Activated T-cell treated with anti-CD3 and anti-CD28 coated beads for 4 hours (primary cell): ENCODE results near the gene RNASE7.
"Not testable (repeated sequence)": the region's sequence is repeated elsewhere in the genome, so short reads cannot be mapped to it uniquely, and the experiment has no call there.

ENCODE experiments used
- DNase-seq: peaks from one replicate; pipeline ENCODE4 v3.0.0-alpha.2; 2020

Gene RNASE7

DNA sequence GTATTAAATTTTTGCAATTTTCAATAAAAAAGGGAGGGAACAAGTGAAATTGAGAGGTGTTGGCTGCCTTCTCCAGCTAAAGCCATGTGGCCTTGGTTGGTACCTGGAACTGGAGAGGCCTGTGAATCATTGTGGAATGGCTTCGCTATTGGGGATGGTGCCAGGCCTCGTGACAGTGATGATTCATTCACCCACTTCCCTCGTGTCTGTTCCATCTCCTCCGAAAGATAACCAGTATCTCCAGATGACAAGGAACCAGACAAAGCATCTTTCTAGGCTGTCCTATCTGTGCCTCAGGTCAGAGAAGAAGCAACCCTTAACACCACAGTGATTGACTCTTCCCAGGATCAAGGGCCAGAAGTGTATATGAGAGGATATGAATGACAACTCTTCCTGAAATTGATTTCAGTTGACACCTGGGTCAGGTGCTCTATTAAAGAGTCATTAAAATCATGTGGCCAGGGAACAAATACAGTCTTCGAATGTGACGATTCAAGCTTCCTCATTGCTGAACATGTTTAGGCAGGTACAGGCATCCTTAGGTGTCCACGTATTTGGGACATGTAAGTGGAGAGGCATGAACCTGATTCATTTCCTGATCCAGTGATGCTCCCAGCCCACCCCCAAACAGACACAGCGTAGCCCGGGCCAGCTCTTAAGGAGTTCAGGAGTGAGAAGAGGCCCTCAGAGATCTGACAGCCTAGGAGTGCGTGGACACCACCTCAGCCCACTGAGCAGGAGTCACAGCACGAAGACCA, at the start of gene RNASE7:
TSS of gene RNASE7 (plus strand) at position 687 of the 758 bp plus-strand sequence. CDS start 631 bp downstream, outside the sequence.
- DNase-seq = no peak

DNA sequence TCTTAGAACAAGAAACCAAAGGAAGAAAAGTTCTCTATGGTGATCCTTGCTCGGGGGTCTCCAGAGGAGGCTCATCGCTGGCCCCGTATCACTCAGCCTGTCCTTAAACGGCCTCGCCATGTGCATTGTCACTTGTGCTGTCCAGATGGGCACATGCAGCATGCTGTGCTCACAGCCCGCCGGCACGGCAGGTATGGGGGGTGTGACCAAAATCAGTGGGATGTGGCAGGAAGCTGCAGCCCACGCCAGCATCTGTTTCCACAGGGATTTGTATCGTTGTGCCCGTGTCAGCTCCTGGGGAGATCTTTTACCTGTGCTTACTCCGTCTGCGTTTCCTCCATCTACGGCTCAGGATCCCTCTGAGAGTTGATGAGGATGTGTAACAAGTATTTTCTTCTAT, 45.6 kb upstream of the RNASE7 start:
- no peak for DNase-seq

DNA sequence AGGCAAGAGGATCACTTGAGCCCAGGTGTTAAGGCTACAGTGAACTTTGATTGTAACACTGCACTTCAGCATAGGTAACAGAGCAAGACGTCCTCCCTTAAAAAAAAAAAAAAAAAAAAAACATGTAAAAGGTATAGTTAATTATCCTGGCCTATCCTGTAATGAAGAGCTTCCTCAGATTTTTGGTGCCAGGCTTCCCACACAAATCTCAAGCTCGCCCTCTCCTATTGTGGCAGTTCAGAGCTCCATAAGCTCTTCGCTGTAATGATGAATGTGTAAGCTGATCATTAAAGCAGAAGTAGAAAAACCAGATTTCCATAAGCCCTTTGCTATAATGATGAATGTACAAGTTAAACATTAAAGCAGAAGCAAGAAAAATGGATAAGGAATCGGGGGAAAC, 45.0 kb upstream of the RNASE7 start:
- no peak for DNase-seq

- no peak for DNase-seq
Observed at GRCh38 chr14:20997564-20997963, 44.6 kb upstream of the RNASE7 start.

GRCh38 chr14:20998139-20998538, 44.0 kb upstream of the RNASE7 start:
- no peak for DNase-seq

DNA sequence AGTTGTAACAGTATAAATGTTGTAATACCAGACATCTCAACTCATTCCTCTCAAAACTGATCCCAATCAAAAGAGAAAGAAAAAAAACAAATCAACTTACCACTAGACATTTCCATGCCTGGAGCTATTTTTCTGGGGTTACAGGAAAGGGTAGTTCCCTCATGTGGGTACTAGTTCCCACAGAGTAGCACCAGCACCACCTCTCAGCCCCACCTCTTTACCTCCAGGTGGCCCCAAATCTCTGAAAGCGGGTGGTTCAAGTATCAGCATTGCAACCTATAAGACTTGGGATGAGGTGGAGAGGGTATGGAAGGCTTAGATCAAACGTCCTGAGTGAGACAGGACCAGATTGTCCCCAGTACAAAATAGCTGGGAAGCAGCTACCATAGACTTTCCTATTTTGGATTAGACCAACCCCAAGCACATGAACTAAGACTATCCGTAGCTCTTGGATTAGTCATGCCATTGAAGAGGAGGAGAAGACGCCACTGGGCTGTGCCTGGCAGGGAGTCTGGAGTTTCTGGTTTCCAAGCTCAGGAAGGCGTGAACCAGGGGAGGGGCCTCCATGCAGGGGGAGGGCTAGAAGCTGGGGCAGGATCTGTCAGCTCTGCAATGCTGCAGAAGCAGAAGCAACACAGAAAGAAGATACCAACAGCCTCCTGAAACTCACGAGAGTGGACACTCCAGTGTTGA, 43.3 kb upstream of the RNASE7 start, which contains the start of gene SLC39A2:
TSS of gene SLC39A2 (plus strand) at position 620 of the 693 bp plus-strand sequence. CDS start 154 bp downstream, outside the sequence.
- DNase-seq = no peak

DNA sequence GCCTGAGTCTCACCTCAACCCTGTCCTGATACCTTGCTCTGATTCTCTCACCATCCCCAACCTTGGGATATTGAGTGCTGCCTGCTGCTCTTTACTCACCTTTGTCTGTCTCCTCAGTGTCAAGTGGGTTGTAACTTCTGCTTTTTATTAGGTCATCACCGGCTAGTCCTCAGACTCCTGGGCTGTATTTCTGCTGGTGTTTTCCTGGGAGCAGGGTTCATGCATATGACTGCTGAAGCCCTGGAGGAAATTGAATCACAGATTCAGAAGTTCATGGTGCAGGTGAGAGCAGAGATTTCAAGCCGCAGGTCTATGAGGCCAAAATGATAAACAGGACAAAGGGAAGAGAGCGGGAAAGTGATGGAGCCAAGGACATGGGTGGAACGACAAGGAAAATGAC, 42.6 kb upstream of the RNASE7 start:
- no peak for DNase-seq

DNA sequence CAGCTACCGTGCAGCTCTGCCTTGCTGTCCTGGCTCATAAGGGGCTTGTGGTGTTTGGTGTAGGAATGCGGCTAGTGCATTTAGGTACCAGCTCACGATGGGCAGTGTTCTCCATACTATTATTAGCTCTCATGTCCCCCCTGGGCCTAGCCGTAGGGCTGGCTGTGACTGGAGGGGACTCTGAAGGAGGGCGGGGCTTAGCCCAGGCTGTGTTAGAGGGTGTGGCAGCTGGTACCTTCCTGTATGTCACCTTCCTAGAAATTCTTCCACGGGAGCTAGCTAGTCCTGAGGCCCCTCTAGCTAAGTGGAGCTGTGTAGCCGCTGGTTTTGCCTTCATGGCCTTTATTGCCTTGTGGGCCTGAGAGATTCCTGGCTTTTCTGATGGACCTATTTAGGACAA, 40.9 kb upstream of the RNASE7 start:
- DNase-seq = no peak

DNA sequence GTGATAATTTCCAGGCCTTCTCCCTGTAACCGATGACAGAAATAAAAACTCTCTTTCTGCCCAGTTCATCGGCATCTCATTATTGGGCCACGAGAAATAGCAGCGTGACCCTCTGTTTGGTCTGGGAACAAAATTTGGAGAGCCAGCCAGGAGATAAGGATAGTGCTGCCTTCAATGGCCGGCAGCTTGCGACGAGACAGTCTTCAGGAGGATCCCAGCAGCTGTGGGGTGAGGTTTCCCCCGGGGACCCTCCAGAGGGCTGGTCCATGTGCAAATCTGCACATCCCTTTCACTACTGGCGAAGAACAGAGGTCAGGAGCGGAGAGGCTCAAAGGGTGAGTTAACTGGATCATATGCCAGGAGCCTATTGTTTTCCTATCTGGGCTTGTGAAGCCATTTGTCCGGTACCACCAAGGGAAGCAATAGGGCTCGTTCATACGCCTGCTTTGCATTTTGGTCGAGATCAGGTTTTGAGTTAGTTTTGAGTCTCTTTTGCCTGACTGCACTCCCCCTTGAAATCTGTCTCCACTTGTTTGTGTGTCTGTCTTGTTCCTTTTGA, 38.3 kb upstream of the RNASE7 start:
- DNase-seq = no peak

DNA sequence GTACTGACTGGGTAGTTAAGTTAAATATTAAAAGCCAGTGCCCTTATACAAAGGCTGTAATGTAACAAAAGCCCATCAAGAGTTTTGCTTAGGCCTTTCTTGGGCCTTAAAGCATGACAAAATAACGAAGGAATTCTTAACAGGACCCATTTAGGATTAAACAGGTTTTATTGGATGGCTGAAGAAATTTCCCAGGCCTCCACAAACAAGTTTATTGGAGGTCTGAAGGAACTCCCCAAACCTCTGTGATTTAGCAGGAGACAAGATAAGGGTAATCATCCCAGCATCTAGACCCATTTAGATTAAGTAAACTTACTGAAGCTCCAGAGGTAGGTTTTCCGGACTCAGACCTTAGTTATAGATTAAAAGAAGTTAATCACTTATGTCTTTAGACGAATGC, 32.4 kb upstream of the RNASE7 start:
- DNase-seq = not testable (repeated sequence)

- no peak for DNase-seq
Observed at GRCh38 chr14:21011136-21011535, 31.0 kb upstream of the RNASE7 start.

DNA sequence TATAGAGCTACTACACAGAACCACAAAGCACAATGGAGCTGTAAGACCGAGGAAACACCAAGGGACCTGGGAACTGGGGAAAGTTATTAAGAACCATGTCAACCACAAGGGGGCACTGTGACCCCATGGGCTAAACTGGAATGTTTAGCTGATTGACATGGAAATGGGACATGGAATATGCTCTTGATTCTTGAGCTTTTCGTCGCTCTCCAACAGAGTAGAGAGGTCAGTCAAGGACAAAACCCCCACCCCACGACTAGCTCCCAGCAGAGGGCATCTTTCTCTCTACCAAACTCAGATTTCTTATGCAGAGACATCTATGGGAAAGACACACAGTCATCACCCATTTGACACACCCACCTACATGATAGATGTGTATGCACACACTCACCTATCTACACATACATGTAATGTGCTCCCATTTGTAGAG, 27.4 kb upstream of the RNASE7 start:
- DNase-seq = peak; percentile 86

GRCh38 chr14:21015312-21015711, 26.9 kb upstream of the RNASE7 start:
- no peak for DNase-seq

GRCh38 chr14:21016413-21017190, 25.6 kb upstream of the RNASE7 start:
- DNase-seq = no peak

DNA sequence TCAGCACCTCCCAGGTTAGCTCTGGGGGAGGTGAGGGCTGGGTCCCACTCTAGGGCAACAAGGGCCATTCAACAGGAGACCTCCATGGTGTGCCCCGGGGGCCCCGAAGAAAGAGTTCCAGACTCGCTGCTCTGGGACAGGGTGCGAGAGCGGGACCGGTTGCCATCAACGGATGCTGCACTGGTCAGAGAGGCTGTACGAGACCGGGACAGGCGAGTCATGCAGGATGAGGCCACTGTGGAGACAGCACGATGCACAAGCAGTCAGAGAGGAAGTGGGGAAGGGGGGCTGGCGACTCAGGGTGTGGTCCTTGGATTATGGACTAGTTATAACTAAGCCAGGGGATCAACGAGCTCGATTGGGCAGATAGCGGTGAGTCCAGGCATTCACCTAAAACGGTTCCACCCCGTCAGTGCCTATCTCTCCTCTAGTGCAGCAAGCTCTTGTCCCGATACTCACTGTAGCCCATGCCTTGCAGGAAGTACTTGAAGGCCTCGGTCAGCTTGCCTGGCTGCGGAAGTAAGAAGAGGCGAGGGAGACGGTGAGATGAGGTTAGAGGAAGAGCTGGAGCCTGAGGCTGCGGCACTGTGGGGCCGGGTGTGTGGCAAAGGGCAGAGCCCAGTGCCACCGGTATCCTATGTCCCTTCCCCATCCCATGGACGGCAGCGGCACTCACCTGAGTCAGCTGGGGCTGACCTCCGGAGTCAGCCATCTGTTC, 24.5 kb upstream of the RNASE7 start:
- DNase-seq = no peak

GRCh38 chr14:21018286-21018685, 23.9 kb upstream of the RNASE7 start:
- DNase-seq = no peak

GRCh38 chr14:21018781-21019180, 23.4 kb upstream of the RNASE7 start:
- DNase-seq = no peak

- DNase-seq = no peak
Observed at GRCh38 chr14:21019366-21019765, 22.8 kb upstream of the RNASE7 start.

DNA sequence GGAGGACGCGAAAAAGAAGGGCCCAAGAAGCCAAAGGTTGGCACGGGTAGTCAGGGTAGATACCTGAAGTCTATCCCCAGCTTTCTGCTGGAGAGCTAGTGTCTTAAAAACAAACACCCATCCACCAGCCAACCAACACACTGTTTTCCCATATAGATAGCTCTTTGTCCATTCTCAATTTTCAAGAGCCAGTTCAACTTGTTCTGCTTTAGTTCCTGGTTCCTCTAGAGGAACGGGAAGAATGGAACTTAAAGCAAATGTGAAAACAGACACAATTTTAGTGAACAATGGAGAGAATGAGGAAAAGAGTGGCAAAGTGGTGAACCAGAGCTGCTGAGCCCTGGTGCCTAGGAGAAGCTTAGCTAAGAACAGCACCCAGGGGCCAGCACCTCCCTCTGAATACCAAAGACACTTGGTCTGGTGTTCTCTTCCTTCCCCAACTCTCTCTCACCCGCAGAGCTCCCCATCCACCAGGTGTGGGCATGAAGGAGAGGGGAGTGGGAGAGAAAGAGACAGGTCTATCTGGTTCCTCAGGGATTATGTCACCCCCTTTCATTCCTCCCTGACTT, 21.1 kb upstream of the RNASE7 start:
- no peak for DNase-seq

DNA sequence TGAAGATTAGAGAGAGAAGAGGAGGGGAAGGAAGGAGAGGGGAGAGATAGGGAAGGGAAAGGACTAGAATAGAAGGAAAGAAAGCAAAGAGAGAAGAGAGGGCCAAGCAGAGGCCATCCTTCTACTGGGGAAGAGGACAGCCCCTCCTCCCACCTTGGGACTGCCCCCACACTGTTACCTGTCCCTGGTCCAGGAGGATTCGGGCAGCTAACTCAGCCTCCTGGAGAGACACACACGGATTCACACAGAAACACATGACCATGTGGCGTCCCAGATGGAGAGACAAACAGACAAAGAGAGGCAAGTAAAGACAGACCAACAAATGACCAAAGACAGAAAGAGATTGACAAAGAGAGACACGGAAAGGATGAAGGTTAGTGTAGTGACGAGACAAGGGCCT, 19.5 kb upstream of the RNASE7 start:
- no peak for DNase-seq

DNA sequence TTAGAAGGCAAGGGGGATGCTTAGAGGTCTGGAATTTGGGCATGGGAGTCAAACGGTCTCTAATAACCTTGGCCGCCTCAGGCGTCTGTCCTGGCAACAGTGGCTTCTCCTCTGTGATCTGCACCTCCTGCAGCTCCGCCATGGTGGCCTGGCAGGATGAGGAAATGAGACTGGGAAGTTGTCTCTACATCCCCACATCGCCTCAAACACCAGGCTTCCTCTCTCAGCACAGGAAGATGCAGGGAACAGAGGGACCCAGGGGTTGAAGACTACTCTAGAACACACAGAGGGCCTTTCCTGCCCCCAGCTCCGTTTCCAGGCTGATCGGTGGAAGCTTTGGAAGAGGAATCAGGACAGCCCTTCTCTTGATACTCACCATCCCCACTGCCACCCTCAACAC, 19.0 kb upstream of the RNASE7 start:
- no peak for DNase-seq
